K562 (cell line): ENCODE results near the gene CMTM1. TPM values are rescaled to one million over a fixed set of nuclear protein-coding genes. Genes with fewer than 3 reads are reported as not detected.

Experiments used
- AFF4 ChIP-seq: sonication (generic); formaldehyde crosslinking; IDR thresholded peaks from 2 replicates; pipeline ENCODE4 v1.8.0; 2023; ENCODE audit warnings: mild to moderate bottlenecking, missing genetic modification reagents
- CBX3 ChIP-seq, 2 experiments: IDR thresholded peaks; 1 replicate in 1 of 2; 2 replicates in 1 of 2; pipeline ENCODE4 v1.6.1; 2012; ENCODE audit warnings: inconsistent platforms in 2 of 2, low read length in 2 of 2, borderline replicate concordance in 1 of 2, control low read depth in 1 of 2
- COPS2 ChIP-seq: fragments of 450-650 bp; conservative IDR thresholded peaks from 2 replicates; pipeline ENCODE4 v1.6.1; 2016; ENCODE audit warnings: mild to moderate bottlenecking, moderate library complexity
- DDX20 ChIP-seq: fragments of 450-650 bp; IDR thresholded peaks from 2 replicates; pipeline ENCODE4 v1.6.1; 2016; ENCODE audit warnings: missing genetic modification characterization, low read depth, mild to moderate bottlenecking, missing compliant biosample characterization, moderate library complexity
- ESRRA ChIP-seq: fragments of 450-650 bp; IDR thresholded peaks from 2 replicates; pipeline ENCODE4 v1.6.1; 2014; ENCODE audit warnings: low read depth, mild to moderate bottlenecking, moderate library complexity, borderline replicate concordance
- HSF4 ChIP-seq: fragments of 250-450 bp; sonication (Bioruptor Pico); IDR thresholded peaks from 2 replicates; pipeline ENCODE4 v2.1.2; 2022; ENCODE audit warnings: mild to moderate bottlenecking, moderate library complexity, borderline replicate concordance
- KDM4B ChIP-seq, 2 experiments: fragments of 450-650 bp in 1 of 2; sonication (generic) in 1 of 2; IDR thresholded peaks; 2 replicates each; pipeline ENCODE4 v1.6.1; 2016 to 2017; ENCODE audit warnings: borderline replicate concordance in 2 of 2, antibody characterized with exemption in 1 of 2, low read depth in 1 of 2, mild to moderate bottlenecking in 1 of 2
- KLF6 ChIP-seq: fragments of 250-450 bp; sonication (Bioruptor Pico); IDR thresholded peaks from 2 replicates; pipeline ENCODE4 v1.4.0; 2020; ENCODE audit warnings: mild to moderate bottlenecking, moderate library complexity, borderline replicate concordance
- MXI1 ChIP-seq: IDR thresholded peaks from 2 replicates; pipeline ENCODE4 v1.6.1; 2011; ENCODE audit warnings: low read depth, mild to moderate bottlenecking, improper control_type of control experiment, low read length
- NR2F6 ChIP-seq: fragments of 450-650 bp; formaldehyde crosslinking; IDR thresholded peaks from 2 replicates; pipeline ENCODE4 v1.4.0; 2020; ENCODE audit warnings: mild to moderate bottlenecking
- SOX6 ChIP-seq: fragments of 450-650 bp; IDR thresholded peaks from 2 replicates; pipeline ENCODE4 v1.6.1; 2014; ENCODE audit warnings: mild to moderate bottlenecking
- TAF7 ChIP-seq: fragments of 450-650 bp; IDR thresholded peaks from 2 replicates; pipeline ENCODE4 v1.6.1; 2016; ENCODE audit warnings: missing genetic modification characterization, missing compliant biosample characterization
- TAL1 ChIP-seq: fragments of 450-650 bp; IDR thresholded peaks from 2 replicates; pipeline ENCODE4 v1.6.1; 2016; ENCODE audit warnings: mild to moderate bottlenecking
- ZNF277 ChIP-seq: fragments of 250-450 bp; sonication (Bioruptor Pico); IDR thresholded peaks from 2 replicates; pipeline ENCODE4 v1.8.0; 2022; ENCODE audit warnings: inconsistent platforms, mild to moderate bottlenecking, moderate library complexity, borderline replicate concordance
- ZNF740 ChIP-seq, 3 experiments: fragments of 200-800 bp in 1 of 3; sonication (Bioruptor generic) in 1 of 3; sonication (generic) in 1 of 3; formaldehyde crosslinking in 1 of 3; IDR thresholded peaks; 2 replicates each; pipeline versions ENCODE4 v1.6.1 to v1.8.0; 2016 to 2022; ENCODE audit warnings: mild to moderate bottlenecking in 2 of 3, missing compliant biosample characterization in 2 of 3, missing genetic modification characterization in 2 of 3, missing genetic modification reagents in 1 of 3
- polyA plus RNA-seq, 8 experiments: library from polyadenylated mRNA; depleted of rRNA in 4 of 8; stranded (reverse) in 5 of 8; unstranded in 3 of 8; fragments of >200 nt; fragmentation: Nextera tagmentation in 2 of 8; fragmentation: Illumina TruSeq in 1 of 8; extraction: Ambion mirVana in 2 of 8; extraction: Trizol in 1 of 8; gene quantifications; 2 replicates each; pipeline versions ENCODE4 v1.2.1 to v1.2.3, GENCODE V29; 2011 to 2014; ENCODE audit warnings: inconsistent platforms in 1 of 8, missing spikeins in 1 of 8
- total RNA-seq, 7 experiments: library from RNA; depleted of rRNA in 6 of 7; stranded (reverse); fragments of >200 nt in 6 of 7; fragmentation: Illumina TruSeq in 2 of 7; extraction: Trizol in 2 of 7; gene quantifications; 2 replicates each; pipeline versions ENCODE4 v1.2.1 to v1.2.3, GENCODE V29; 2011 to 2021; ENCODE audit warnings: low replicate concordance in 1 of 7

Gene CMTM1
- total and polyA plus RNA-seq, 9 of the 15 experiments (the other 6 are each of a cell fraction or from before 2014, with no cell fraction given), result 0.25 to 2.6 (median 1.1) TPM; not detected in 2

GRCh38 chr16:66516808-66517585 lies 49.2 kb upstream of the CMTM1 start (continued):
- TF ChIP-seq CBX3 (IDR thresholded peaks at IDR 0.05; ENCODE audit: borderline replicate concordance in 1 of 2, low read length in 2 of 2) (no peak), TAF7 (tag) (peak; percentile 52; the same call in 1 of the 2 replicates), NR2F6 (CRISPR knock-in tag) (no peak), ESRRA (peak; percentile 84), COPS2 (no peak), HSF4 (CRISPR knock-in tag) (no peak), ZNF740 (CRISPR knock-in tag; IDR thresholded peaks at IDR 0.05) (no peak; the same call in 1 of the 2 replicates), ZNF740 (tag; IDR thresholded peaks at IDR 0.05) (0 out of 4 replicates have a peak, but pooled peaks of 1 of the 2 experiments have one; percentile 22), KDM4B (IDR thresholded peaks at IDR 0.05; ENCODE audit: borderline replicate concordance in 2 of 2, low read depth in 1 of 2) (peak in 1 of 2 experiments; percentile 19; a peak in 1 of 4 replicates), SOX6 (peak; percentile 66), DDX20 (tag) (no peak), AFF4 (CRISPR knock-in tag) (no peak), TAL1 (peak; percentile 22; the same call in 1 of the 2 replicates), MXI1 (peak; percentile 75), ZNF277 (CRISPR knock-in tag) (no peak), KLF6 (peak; percentile 48; the same call in 1 of the 2 replicates)
